Measurements from ENCODE around the gene PPP6R2.
"Not testable (repeated sequence)": the region's sequence is repeated elsewhere in the genome, so short reads cannot be mapped to it uniquely, and the experiment has no call there.

DNA sequence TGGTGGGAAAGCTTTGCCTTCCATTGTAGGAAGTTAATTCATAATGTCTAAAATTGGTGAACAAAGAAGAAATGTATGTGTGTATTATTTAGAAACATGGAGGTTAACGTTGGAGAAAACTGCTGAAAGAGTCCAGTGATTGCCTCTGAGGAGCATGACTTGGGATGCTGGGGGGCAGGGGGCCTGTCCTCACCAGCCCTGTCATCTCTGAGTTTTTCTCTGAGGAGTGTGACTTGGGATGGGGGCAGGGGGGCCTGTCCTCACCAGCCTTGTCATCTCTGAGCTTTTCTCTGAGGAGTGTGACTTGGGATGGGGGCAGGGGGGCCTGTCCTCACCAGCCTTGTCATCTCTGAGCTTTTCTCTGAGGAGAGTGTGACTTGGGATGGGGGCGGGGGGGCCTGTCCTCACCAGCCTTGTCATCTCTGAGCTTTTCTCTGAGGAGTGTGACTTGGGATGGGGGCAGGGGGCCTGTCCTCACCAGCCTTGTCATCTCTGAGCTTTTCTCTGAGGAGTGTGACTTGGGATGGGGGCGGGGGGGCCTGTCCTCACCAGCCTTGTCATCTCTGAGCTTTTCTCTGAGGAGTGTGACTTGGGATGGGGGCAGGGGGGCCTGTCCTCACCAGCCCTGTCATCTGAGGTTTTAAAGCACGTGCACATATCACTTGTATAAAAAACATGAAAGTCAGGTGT, 54.4 kb downstream of the PPP6R2 start:
- TF ChIP-seq POLR2A (IDR thresholded peaks at IDR 0.05; ENCODE audit: borderline replicate concordance, extremely low read depth, insufficient read depth, insufficient read length); CTCF (IDR thresholded peaks at IDR 0.05 in 2 of 3, conservative IDR thresholded peaks at IDR 0.05 in 1 of 3; ENCODE audit: borderline replicate concordance in 1 of 3, insufficient read depth in 1 of 3, low read depth in 2 of 3, low read length in 2 of 3): not testable (repeated sequence)
